H9 (cell line): ENCODE data around the gene RPL35. TPM values are rescaled to one million over a fixed set of nuclear protein-coding genes. Genes with fewer than 3 reads are reported as not detected.

Source experiments
- DNase-seq: peaks from one replicate; pipeline ENCODE4 v3.0.0-alpha.2; 2017
- H2AFZ ChIP-seq: one replicate; pipeline ENCODE4 v1.6.1; 2013; ENCODE audit warnings: mild to moderate bottlenecking, low read length, control low read depth, moderate library complexity
- H2AK5ac ChIP-seq: 2 replicates; pipeline ENCODE4 v1.6.1; 2013; ENCODE audit warnings: low read length, control low read depth, mixed read lengths; ENCODE audit not compliant: insufficient read length
- H2BK120ac ChIP-seq: one replicate; pipeline ENCODE4 v1.6.1; 2013; ENCODE audit warnings: low read depth, mild to moderate bottlenecking, low read length, control low read depth, inconsistent platforms; ENCODE audit not compliant: poor library complexity, severe bottlenecking
- H2BK12ac ChIP-seq: 2 replicates; pipeline ENCODE4 v1.6.1; 2013; ENCODE audit warnings: low read length, control low read depth, mixed read lengths, low read depth; ENCODE audit not compliant: insufficient read length
- H2BK15ac ChIP-seq: 2 replicates; pipeline ENCODE4 v1.6.1; 2013; ENCODE audit warnings: low read depth, low read length, control low read depth
- H2BK20ac ChIP-seq: one replicate; pipeline ENCODE4 v1.6.1; 2013; ENCODE audit warnings: low read depth, mild to moderate bottlenecking, low read length, control low read depth, inconsistent platforms; ENCODE audit not compliant: poor library complexity, severe bottlenecking
- H2BK5ac ChIP-seq: 2 replicates; pipeline ENCODE4 v1.6.1; 2013; ENCODE audit warnings: low read length, control low read depth, mixed read lengths; ENCODE audit not compliant: insufficient read length
- H3K14ac ChIP-seq: 2 replicates; pipeline ENCODE4 v1.6.1; 2013; ENCODE audit warnings: low read length, control low read depth; ENCODE audit not compliant: insufficient read depth
- H3K18ac ChIP-seq: 2 replicates; pipeline ENCODE4 v1.6.1; 2013; ENCODE audit warnings: low read depth, mild to moderate bottlenecking, mixed read lengths, low read length, control low read depth; ENCODE audit not compliant: insufficient read length
- H3K23ac ChIP-seq: 2 replicates; pipeline ENCODE4 v1.6.1; 2013; ENCODE audit warnings: low read length, control low read depth, mixed read lengths, low read depth; ENCODE audit not compliant: insufficient read length
- H3K23me2 ChIP-seq: 2 replicates; pipeline ENCODE4 v1.6.1; 2013; ENCODE audit warnings: low read depth, mild to moderate bottlenecking, mixed read lengths, low read length, control low read depth; ENCODE audit not compliant: insufficient read length, poor library complexity, severe bottlenecking
- H3K27ac ChIP-seq: 2 replicates; pipeline ENCODE4 v1.5.1; 2013; ENCODE audit warnings: low read length, control low read depth, mixed read lengths, low read depth; ENCODE audit not compliant: insufficient read length
- H3K27me3 ChIP-seq: 2 replicates; pipeline ENCODE4 v1.6.1; 2013; ENCODE audit warnings: low read length, control low read depth, inconsistent platforms; ENCODE audit not compliant: insufficient read depth
- H3K4ac ChIP-seq: 2 replicates; pipeline ENCODE4 v1.6.1; 2013; ENCODE audit warnings: low read depth, mild to moderate bottlenecking, control low read depth, inconsistent platforms, low read length, moderate library complexity
- H3K4me1 ChIP-seq: 2 replicates; pipeline ENCODE4 v1.6.1; 2013; ENCODE audit warnings: low read length, control low read depth, inconsistent platforms; ENCODE audit not compliant: insufficient read depth
- H3K4me2 ChIP-seq: 2 replicates; pipeline ENCODE4 v1.6.1; 2013; ENCODE audit warnings: low read length, control low read depth, mixed read lengths; ENCODE audit not compliant: insufficient read length, insufficient read depth
- H3K56ac ChIP-seq: 2 replicates; pipeline ENCODE4 v1.6.1; 2013; ENCODE audit warnings: low read depth, mild to moderate bottlenecking, mixed read lengths, low read length, control low read depth; ENCODE audit not compliant: insufficient read length
- H3K79me1 ChIP-seq: 2 replicates; pipeline ENCODE4 v1.6.1; 2013; ENCODE audit warnings: low read depth, mild to moderate bottlenecking, moderate library complexity, low read length, control low read depth, inconsistent platforms; ENCODE audit not compliant: insufficient read depth, poor library complexity, severe bottlenecking
- H3K79me2 ChIP-seq: 2 replicates; pipeline ENCODE4 v1.6.1; 2013; ENCODE audit warnings: low read length, control low read depth, inconsistent platforms; ENCODE audit not compliant: insufficient read depth
- H3K9ac ChIP-seq: 2 replicates; pipeline ENCODE4 v1.6.1; 2013; ENCODE audit warnings: low read length, control low read depth, mixed read lengths; ENCODE audit not compliant: insufficient read length; ENCODE audit errors: extremely low read depth
- H3K9me3 ChIP-seq: one replicate; pipeline ENCODE4 v1.6.1; 2013; ENCODE audit warnings: low read depth, low read length, inconsistent platforms; ENCODE audit not compliant: control insufficient read depth
- H3T11ph ChIP-seq: one replicate; pipeline ENCODE4 v1.6.1; 2013; ENCODE audit warnings: mild to moderate bottlenecking, low read length, control low read depth, inconsistent platforms
- H4K20me1 ChIP-seq: one replicate; pipeline ENCODE4 v1.6.1; 2013; ENCODE audit not compliant: control insufficient read depth, insufficient read length, insufficient read depth
- H4K5ac ChIP-seq: 2 replicates; pipeline ENCODE4 v1.6.1; 2013; ENCODE audit warnings: low read depth, mild to moderate bottlenecking, mixed read lengths, low read length, control low read depth; ENCODE audit not compliant: insufficient read length
- H4K8ac ChIP-seq: replicated peaks from 2 replicates; pipeline ENCODE4 v1.6.1; 2013; ENCODE audit warnings: low read length, control low read depth, mixed read lengths, low read depth; ENCODE audit not compliant: insufficient read length
- H4K91ac ChIP-seq: 2 replicates; pipeline ENCODE4 v1.6.1; 2013; ENCODE audit warnings: low read depth, mild to moderate bottlenecking, moderate library complexity, mixed read lengths, low read length, control low read depth; ENCODE audit not compliant: insufficient read length
- H3K27ac Mint-ChIP-seq, 3 experiments: 2 replicates in 2 of 3; 3 replicates in 1 of 3; pipeline ENCODE4 v1.8.0; 2020 to 2021; ENCODE audit warnings: mixed read lengths in 3 of 3, mild to moderate bottlenecking in 1 of 3, moderate library complexity in 1 of 3
- H3K27me3 Mint-ChIP-seq: 2 replicates; pipeline ENCODE4 v1.8.0; 2021; ENCODE audit warnings: low read depth, mild to moderate bottlenecking, moderate library complexity, mixed read lengths
- H3K36me3 Mint-ChIP-seq, 3 experiments: 2 replicates in 2 of 3; 3 replicates in 1 of 3; pipeline ENCODE4 v1.8.0; 2020 to 2021; ENCODE audit warnings: low read depth in 3 of 3, mixed read lengths in 3 of 3; ENCODE audit not compliant: insufficient read depth in 1 of 3
- H3K4me1 Mint-ChIP-seq, 2 experiments: 2 replicates each; pipeline ENCODE4 v1.8.0; 2020; ENCODE audit warnings: mixed read lengths in 2 of 2
- H3K4me3 Mint-ChIP-seq, 2 experiments: 2 replicates in 1 of 2; 3 replicates in 1 of 2; pipeline ENCODE4 v1.8.0; 2020 to 2021; ENCODE audit warnings: mild to moderate bottlenecking in 2 of 2, mixed read lengths in 2 of 2, moderate library complexity in 1 of 2
- H3K9me3 Mint-ChIP-seq, 2 experiments: 2 replicates in 1 of 2; 3 replicates in 1 of 2; pipeline ENCODE4 v1.8.0; 2020; ENCODE audit warnings: mild to moderate bottlenecking in 2 of 2, mixed read lengths in 2 of 2, moderate library complexity in 1 of 2
- WGBS: extraction: QIAGEN DNeasy Blood & Tissue Kit; methylation state at CpG from one replicate; pipeline ENCODE4 v1.1.7; 2013; ENCODE audit warnings: missing lambda C conversion rate, low lambda C conversion rate, mixed read lengths; ENCODE audit not compliant: insufficient read length; ENCODE audit errors: extremely low coverage; 5-methylcytosine and 5-hydroxymethylcytosine counted together
- total RNA-seq: library from RNA; stranded (reverse); gene quantifications from 2 replicates; pipeline ENCODE4 v1.2.1, GENCODE V29; 2021
- TF ChIP-seq, protein P1 (sequence below): fragments of 200-600 bp; sonication (generic); conservative IDR thresholded peaks from 3 replicates; pipeline ENCODE4 v1.8.0; 2021; ENCODE audit warnings: antibody characterized with exemption, mild to moderate bottlenecking

RPL35 gene
- total RNA-seq, 1 experiment from 2014 or later: 1,840 TPM

DNA sequence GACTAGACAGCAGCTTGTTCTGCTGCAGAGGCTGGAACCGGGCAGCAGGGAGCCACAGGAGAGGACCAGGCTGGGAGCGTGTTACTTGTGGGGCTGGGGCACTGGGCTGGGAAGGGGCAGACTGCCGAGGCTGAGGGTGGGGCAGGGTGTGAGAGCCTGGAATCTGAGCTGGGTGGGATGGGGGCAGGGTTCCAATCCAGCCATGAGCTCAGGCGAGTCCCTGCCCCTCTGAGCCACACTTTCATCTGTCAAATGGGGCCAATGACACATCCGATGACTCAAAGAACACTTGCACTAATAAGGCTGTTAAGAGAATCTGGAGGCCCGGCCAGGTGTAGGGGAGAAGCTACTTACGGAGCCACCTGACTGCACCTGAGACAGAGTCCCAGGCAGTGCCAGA is 27.2 kb downstream of the RPL35 start:
- peaks cover 0 to 1% (median 0%) of the 10 kb centered on the region in 3 experiments; a peak in 2 of 7 replicates for H3K36me3 Mint-ChIP-seq
- Histone ChIP-seq H2BK20ac (no peak overlapping the region), H4K20me1 (no peaks in the 10 kb centered on the region), H3K27me3 (no peaks in the 10 kb centered on the region), H2BK120ac (no peak overlapping the region), H3K9me3 (no peaks in the 10 kb centered on the region), H3K23ac (no peak overlapping the region), H3K4me1 (no peaks in the 10 kb centered on the region), H2AFZ (no peak overlapping the region), H3T11ph (no peak overlapping the region), H3K4ac (no peak overlapping the region), H4K5ac (no peak overlapping the region), H3K79me2 (no peaks in the 10 kb centered on the region), H3K23me2 (no peaks in the 10 kb centered on the region), H3K9ac (no peak overlapping the region), H3K79me1 (no peaks in the 10 kb centered on the region), H3K4me2 (no peak overlapping the region), H3K56ac (no peak overlapping the region), H2BK5ac (no peak overlapping the region), H4K91ac (no peak overlapping the region), H3K14ac (no peak overlapping the region), H2AK5ac (no peak overlapping the region), H2BK12ac (no peak overlapping the region), H4K8ac (no peak overlapping the region), H3K18ac (no peak overlapping the region), H2BK15ac (no peak overlapping the region), H3K27ac (no peak overlapping the region)
- no CpG with 5 or more reads among the region's 7 CpGs for WGBS
- TF ChIP-seq, protein P1, sequence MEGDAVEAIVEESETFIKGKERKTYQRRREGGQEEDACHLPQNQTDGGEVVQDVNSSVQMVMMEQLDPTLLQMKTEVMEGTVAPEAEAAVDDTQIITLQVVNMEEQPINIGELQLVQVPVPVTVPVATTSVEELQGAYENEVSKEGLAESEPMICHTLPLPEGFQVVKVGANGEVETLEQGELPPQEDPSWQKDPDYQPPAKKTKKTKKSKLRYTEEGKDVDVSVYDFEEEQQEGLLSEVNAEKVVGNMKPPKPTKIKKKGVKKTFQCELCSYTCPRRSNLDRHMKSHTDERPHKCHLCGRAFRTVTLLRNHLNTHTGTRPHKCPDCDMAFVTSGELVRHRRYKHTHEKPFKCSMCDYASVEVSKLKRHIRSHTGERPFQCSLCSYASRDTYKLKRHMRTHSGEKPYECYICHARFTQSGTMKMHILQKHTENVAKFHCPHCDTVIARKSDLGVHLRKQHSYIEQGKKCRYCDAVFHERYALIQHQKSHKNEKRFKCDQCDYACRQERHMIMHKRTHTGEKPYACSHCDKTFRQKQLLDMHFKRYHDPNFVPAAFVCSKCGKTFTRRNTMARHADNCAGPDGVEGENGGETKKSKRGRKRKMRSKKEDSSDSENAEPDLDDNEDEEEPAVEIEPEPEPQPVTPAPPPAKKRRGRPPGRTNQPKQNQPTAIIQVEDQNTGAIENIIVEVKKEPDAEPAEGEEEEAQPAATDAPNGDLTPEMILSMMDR: no peak
- no peaks in the 10 kb centered on the region for H3K9me3 Mint-ChIP-seq
- peaks cover 2% of the 10 kb centered on the region; the same call in 1 of the 2 replicates for H3K27me3 Mint-ChIP-seq
- DNase-seq: no peak
- H3K27ac Mint-ChIP-seq: no peak overlapping the region; a peak in 1 of 7 replicates
- no peak overlapping the region for H3K4me3 Mint-ChIP-seq
- H3K4me1 Mint-ChIP-seq: peaks cover 5 to 16% of the 10 kb centered on the region in 2 experiments
